ENCODE measurements around the gene SPEG. TPM values are rescaled to one million over a fixed set of nuclear protein-coding genes. Genes with fewer than 3 reads are reported as not detected.

The SPEG gene
- total and polyA plus RNA-seq, 4 experiments from 2014 or later: 0.15 to 9.0 (median 4.5) TPM

DNA sequence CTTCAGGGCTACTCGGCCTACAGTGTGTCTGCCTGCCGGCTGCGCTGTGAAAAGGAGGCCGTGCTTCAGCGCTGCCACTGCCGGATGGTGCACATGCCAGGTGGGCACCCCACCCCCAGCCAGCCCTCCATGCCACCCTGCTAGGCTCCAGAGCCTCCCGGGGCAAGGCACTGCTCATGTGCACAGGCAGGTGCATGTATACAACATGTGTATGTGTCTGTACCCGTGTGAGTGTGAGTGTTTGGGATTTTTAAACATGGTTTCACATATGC lies 97.7 kb downstream of the SPEG start:
- Histone ChIP-seq H3K9me3 (ENCODE audit: control insufficient read depth in 1 of 2, low read length in 2 of 2) (no peaks in the 10 kb centered on the region), H3K4me1 (ENCODE audit: insufficient read depth, low read length) (no peaks in the 10 kb centered on the region), H3K36me3 (ENCODE audit: insufficient read depth, low read length) (no peaks in the 10 kb centered on the region), H3K27ac (ENCODE audit: low read depth, low read length) (no peak overlapping the region), H3K4me3 (ENCODE audit: low read length in 2 of 2) (no peak overlapping the region), H3K27me3 (ENCODE audit: insufficient read depth, low read length) (peaks cover 26% of the 10 kb centered on the region)
- ChIA-PET POLR2A (ENCODE audit: partially characterized antibody) (no interaction called here), CTCF (ENCODE audit: partially characterized antibody) (interaction anchor here (3.5 to 6.5 kb wide), 4 partner anchors 9 to 130 kb away, joined by 26 to 130 read pairs (median 58); partner anchors contain the start of genes CHPF and TMEM198)
- intact Hi-C loops (cut with micrococcal nuclease): no loop called here
- Mint-ChIP-seq H3K9me3 (no peaks in the 10 kb centered on the region), H3K27ac (no peak overlapping the region), H3K27me3 (peaks cover 38 to 51% of the 10 kb centered on the region in 2 donors), H3K4me3 (no peak overlapping the region), H3K4me1 (peaks cover 0 to 7% (median 0%) of the 10 kb centered on the region in 4 donors), H3K36me3 (no peaks in the 10 kb centered on the region)
- no peak for DNase-seq

- Mint-ChIP-seq H3K4me1 (peaks cover 0 to 7% (median 0%) of the 10 kb centered on the region in 4 donors), H3K27ac (no peak overlapping the region), H3K4me3 (no peak overlapping the region), H3K27me3 (peaks cover 26 to 39% of the 10 kb centered on the region in 2 donors), H3K36me3 (no peaks in the 10 kb centered on the region), H3K9me3 (no peaks in the 10 kb centered on the region)
- intact Hi-C loops (cut with micrococcal nuclease): no loop called here
- H3K9me3 ChIP-seq (ENCODE audit: control insufficient read depth in 1 of 2, low read length in 2 of 2): no peaks in the 10 kb centered on the region
- H3K36me3 ChIP-seq (ENCODE audit: insufficient read depth, low read length): no peaks in the 10 kb centered on the region
- DNase-seq: no peak
- H3K27ac ChIP-seq (ENCODE audit: low read depth, low read length): no peak overlapping the region
- ChIA-PET POLR2A (ENCODE audit: partially characterized antibody) (no interaction called here), CTCF (ENCODE audit: partially characterized antibody) (interaction anchor here (0.7 to 1.4 kb wide), 2 partner anchors 39 kb away, joined by 3 read pairs; no protein-coding TSS in a partner anchor)
- H3K4me3 ChIP-seq (ENCODE audit: low read length in 2 of 2): no peak overlapping the region
- peaks cover 17% of the 10 kb centered on the region for H3K27me3 ChIP-seq (ENCODE audit: insufficient read depth, low read length)
- no peaks in the 10 kb centered on the region for H3K4me1 ChIP-seq (ENCODE audit: insufficient read depth, low read length)
Measured at GRCh38 chr2:219533930-219534661, 99.5 kb downstream of the SPEG start.

DNA sequence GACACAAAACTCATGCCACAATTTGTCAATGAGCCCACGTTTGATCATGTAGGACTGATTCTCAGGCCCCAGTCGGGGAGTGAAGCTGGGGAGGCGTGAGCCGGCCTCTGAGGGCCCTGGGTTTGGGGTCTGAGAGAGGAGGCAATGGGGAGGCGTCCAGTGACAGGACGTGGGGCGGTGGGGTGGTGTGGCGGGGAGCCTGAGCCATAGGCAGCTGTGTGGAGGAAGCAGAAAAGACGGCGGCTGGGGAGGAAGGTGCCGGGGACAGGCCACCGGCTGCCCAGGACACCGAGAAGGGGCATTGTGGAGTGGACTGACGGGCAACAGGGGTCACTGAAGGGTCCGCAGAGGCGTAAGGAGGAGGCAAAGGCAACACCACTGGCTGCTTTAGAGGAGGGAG lies 101.8 kb downstream of the SPEG start:
- H3K4me3 Mint-ChIP-seq: no peak overlapping the region
- CTCF ChIA-PET (ENCODE audit: partially characterized antibody): interaction anchor here (1.1 kb wide), 1 partner anchor 13 kb away, joined by 3 read pairs; no protein-coding TSS in a partner anchor
- Histone ChIP-seq H3K36me3 (ENCODE audit: insufficient read depth, low read length) (no peaks in the 10 kb centered on the region), H3K9me3 (ENCODE audit: control insufficient read depth in 1 of 2, low read length in 2 of 2) (no peaks in the 10 kb centered on the region), H3K4me1 (ENCODE audit: insufficient read depth, low read length) (no peaks in the 10 kb centered on the region), H3K27ac (ENCODE audit: low read depth, low read length) (no peak overlapping the region), H3K4me3 (ENCODE audit: low read length in 2 of 2) (no peak overlapping the region), H3K27me3 (ENCODE audit: insufficient read depth, low read length) (no peaks in the 10 kb centered on the region)
- DNase-seq: peak in 1 of 5 donors; percentile 16
- H3K4me1 Mint-ChIP-seq: peaks cover 1 to 5% (median 3%) of the 10 kb centered on the region in 4 donors
- intact Hi-C loops (cut with micrococcal nuclease): no loop called here
- POLR2A ChIA-PET (ENCODE audit: partially characterized antibody): no interaction called here
- no peaks in the 10 kb centered on the region for H3K9me3 Mint-ChIP-seq
- no peaks in the 10 kb centered on the region for H3K36me3 Mint-ChIP-seq
- H3K27me3 Mint-ChIP-seq: peaks cover 9 to 19% of the 10 kb centered on the region in 2 donors
- H3K27ac Mint-ChIP-seq: peak overlapping the region in 1 of 7 donors; percentile 57

DNA sequence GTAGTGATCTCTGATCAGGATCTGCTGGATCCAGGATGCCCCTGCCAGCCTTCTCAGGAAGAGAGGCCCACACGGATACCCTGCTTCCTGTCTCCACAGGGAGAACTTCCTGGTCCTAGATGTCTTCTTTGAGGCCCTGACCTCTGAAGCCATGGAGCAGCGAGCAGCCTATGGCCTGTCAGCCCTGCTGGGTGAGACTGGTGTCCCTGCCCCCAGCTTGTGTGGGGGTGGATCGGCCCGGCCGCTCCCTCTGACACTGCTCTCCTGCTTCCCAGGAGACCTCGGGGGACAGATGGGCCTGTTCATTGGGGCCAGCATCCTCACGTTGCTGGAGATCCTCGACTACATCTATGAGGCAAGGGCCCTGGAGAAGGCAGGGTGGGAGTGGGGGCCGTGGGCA lies 102.3 kb downstream of the SPEG start:
- Mint-ChIP-seq H3K4me3 (no peak overlapping the region), H3K4me1 (peaks cover 3 to 11% (median 7%) of the 10 kb centered on the region in 4 donors), H3K9me3 (no peaks in the 10 kb centered on the region), H3K36me3 (no peaks in the 10 kb centered on the region), H3K27ac (no peak overlapping the region), H3K27me3 (peaks cover 5 to 17% of the 10 kb centered on the region in 2 donors)
- Histone ChIP-seq H3K27me3 (ENCODE audit: insufficient read depth, low read length) (no peaks in the 10 kb centered on the region), H3K36me3 (ENCODE audit: insufficient read depth, low read length) (no peaks in the 10 kb centered on the region), H3K4me3 (ENCODE audit: low read length in 2 of 2) (no peak overlapping the region), H3K9me3 (ENCODE audit: control insufficient read depth in 1 of 2, low read length in 2 of 2) (no peaks in the 10 kb centered on the region), H3K27ac (ENCODE audit: low read depth, low read length) (no peak overlapping the region), H3K4me1 (ENCODE audit: insufficient read depth, low read length) (peaks cover 2% of the 10 kb centered on the region)
- CTCF ChIA-PET (ENCODE audit: partially characterized antibody): interaction anchor here (1.1 kb wide), 1 partner anchor 13 kb away, joined by 3 read pairs; no protein-coding TSS in a partner anchor
- POLR2A ChIA-PET (ENCODE audit: partially characterized antibody): no interaction called here
- peak in 1 of 5 donors; percentile 36 for DNase-seq
- intact Hi-C loops (cut with micrococcal nuclease): no loop called here

GRCh38 chr2:219537657-219538488 lies 103.2 kb downstream of the SPEG start:
- Histone ChIP-seq H3K27me3 (ENCODE audit: insufficient read depth, low read length) (no peaks in the 10 kb centered on the region), H3K4me1 (ENCODE audit: insufficient read depth, low read length) (peaks cover 11% of the 10 kb centered on the region), H3K4me3 (ENCODE audit: low read length in 2 of 2) (no peak overlapping the region), H3K9me3 (ENCODE audit: control insufficient read depth in 1 of 2, low read length in 2 of 2) (no peaks in the 10 kb centered on the region), H3K36me3 (ENCODE audit: insufficient read depth, low read length) (no peaks in the 10 kb centered on the region), H3K27ac (ENCODE audit: low read depth, low read length) (no peak overlapping the region)
- H3K4me3 Mint-ChIP-seq: no peak overlapping the region
- intact Hi-C loops (cut with micrococcal nuclease): no loop called here
- no peaks in the 10 kb centered on the region for H3K9me3 Mint-ChIP-seq
- peaks cover 0 to 2% of the 10 kb centered on the region in 2 donors for H3K36me3 Mint-ChIP-seq
- CTCF ChIA-PET (ENCODE audit: partially characterized antibody): interaction anchor here (0.6 to 8.5 kb wide), 5 partner anchors 8 to 620 kb away, joined by 3 to 73 read pairs (median 4); no protein-coding TSS in a partner anchor
- peaks cover 10 to 20% (median 15%) of the 10 kb centered on the region in 4 donors for H3K4me1 Mint-ChIP-seq
- no peak overlapping the region for H3K27ac Mint-ChIP-seq
- peak in 1 of 5 donors; percentile 1 for DNase-seq
- peaks cover 2 to 11% of the 10 kb centered on the region in 2 donors for H3K27me3 Mint-ChIP-seq
- POLR2A ChIA-PET (ENCODE audit: partially characterized antibody): no interaction called here

DNA sequence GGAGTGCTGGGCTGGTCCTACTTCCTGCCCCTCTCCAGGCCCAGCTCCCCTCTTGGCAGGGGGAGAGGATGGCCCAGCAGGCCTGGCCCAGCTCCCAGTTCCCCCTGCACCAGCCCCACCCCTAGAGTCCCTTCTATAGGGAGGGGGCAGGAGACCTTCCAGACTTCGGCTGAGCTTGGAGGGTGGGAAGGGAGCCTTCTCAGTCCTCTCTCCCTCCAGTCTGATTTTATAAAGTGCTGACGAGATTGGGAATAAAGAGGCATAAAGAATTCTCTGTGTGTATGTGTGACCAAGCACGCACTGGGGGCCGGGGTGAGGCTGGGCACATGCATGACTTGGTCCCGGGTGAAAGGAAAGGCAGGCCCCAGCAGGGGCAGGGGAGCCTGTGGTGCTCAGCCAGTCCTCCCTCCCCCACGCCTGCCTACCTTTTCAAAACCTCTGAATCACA lies 103.9 kb downstream of the SPEG start:
- peaks cover 12% of the 10 kb centered on the region for H3K4me1 ChIP-seq (ENCODE audit: insufficient read depth, low read length)
- ChIA-PET POLR2A (ENCODE audit: partially characterized antibody) (no interaction called here), CTCF (ENCODE audit: partially characterized antibody) (interaction anchor here (1.5 to 8.5 kb wide), 4 partner anchors 9 to 105 kb away, joined by 4 to 73 read pairs (median 56); no protein-coding TSS in a partner anchor)
- DNase-seq: no peak
- H3K4me1 Mint-ChIP-seq: peaks cover 10 to 21% (median 16%) of the 10 kb centered on the region in 4 donors
- peaks cover 0 to 2% of the 10 kb centered on the region in 2 donors for H3K36me3 Mint-ChIP-seq
- no peaks in the 10 kb centered on the region for H3K27me3 ChIP-seq (ENCODE audit: insufficient read depth, low read length)
- no peaks in the 10 kb centered on the region for H3K9me3 ChIP-seq (ENCODE audit: control insufficient read depth in 1 of 2, low read length in 2 of 2)
- intact Hi-C loops (cut with micrococcal nuclease): no loop called here
- no peaks in the 10 kb centered on the region for H3K9me3 Mint-ChIP-seq
- H3K4me3 ChIP-seq (ENCODE audit: low read length in 2 of 2): no peak overlapping the region
- no peak overlapping the region for H3K27ac ChIP-seq (ENCODE audit: low read depth, low read length)
- H3K27ac Mint-ChIP-seq: no peak overlapping the region
- peaks cover 2 to 8% of the 10 kb centered on the region in 2 donors for H3K27me3 Mint-ChIP-seq
- no peaks in the 10 kb centered on the region for H3K36me3 ChIP-seq (ENCODE audit: insufficient read depth, low read length)
- no peak overlapping the region for H3K4me3 Mint-ChIP-seq
